Measurements from ENCODE around the gene MIPEP.

Gene MIPEP

DNA sequence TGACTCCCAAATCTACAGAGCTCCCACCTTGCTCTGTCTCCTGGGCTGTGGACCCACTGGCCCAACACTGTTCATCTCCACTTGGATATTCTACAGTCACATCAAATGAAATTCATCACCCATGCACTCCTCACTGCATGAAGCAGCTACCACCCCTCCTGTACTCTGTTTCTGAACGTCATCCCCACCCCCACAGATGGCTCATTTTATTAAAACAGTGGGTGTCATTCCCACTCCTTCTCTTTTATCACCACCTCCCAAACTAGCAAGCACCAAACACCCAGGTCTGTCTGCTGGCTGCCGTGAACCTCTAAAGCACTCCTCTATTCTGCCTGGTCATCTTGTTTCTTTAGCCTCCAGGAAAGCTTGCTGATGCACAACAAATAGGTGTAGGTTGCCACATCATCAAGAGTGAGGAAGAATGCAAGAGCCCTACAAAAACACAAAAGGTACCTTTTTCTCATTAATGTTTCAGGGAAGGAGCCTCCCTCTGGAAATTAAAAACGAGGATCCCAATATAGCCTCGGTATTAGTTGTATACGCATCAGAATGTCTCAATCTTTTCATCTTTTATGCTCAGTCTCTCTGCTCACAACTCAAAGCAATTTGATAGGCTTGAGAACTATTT, 91.8 kb downstream of the MIPEP start:
- TF ChIP-seq CTCF (IDR thresholded peaks at IDR 0.05) = no peak

- no peak for TF ChIP-seq CTCF (IDR thresholded peaks at IDR 0.05)
Measured at GRCh38 chr13:23796551-23796950, 92.6 kb downstream of the MIPEP start.

- TF ChIP-seq CTCF (IDR thresholded peaks at IDR 0.05) = no peak
Measured at GRCh38 chr13:23794267-23795161, 94.7 kb downstream of the MIPEP start.

DNA sequence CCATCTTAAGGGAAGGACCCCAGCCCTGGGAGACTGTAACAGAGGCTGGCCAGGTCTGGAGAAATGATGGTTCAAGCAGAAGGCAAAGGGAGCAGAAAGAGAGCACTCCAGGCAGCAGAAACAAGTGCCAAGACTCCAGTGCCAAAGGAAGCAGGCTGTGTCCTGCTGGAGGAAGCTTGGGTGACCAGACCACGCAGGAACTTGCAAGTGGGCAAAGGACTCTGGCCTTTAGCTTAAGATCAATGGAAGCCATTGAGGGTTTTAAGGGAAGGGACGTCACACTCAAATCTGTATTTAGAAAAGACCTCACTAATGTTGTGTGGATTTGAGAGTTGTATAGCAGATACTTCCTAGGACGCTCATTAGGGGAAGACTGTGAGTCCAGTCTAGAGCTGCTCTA, 95.5 kb downstream of the MIPEP start:
- no peak for TF ChIP-seq CTCF (IDR thresholded peaks at IDR 0.05)

DNA sequence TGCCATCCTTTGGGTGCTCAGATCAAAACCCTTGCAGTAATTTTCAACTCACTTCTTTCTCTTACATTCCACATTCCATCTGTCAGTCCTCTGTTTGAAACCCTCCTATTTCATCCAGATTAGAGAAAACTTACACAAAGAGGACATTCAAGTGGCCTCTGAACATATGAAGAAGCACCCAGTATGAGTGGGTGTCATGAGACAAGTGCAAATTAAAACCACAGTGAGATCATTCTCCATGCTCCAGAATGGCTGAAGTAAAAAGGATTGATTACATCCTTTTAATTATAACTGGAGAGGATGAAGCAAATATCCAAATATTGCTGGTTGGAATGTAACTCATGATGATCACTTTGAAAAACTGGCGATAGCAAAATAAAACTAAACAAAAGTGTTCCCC, 96.5 kb downstream of the MIPEP start:
- no peak for TF ChIP-seq CTCF (IDR thresholded peaks at IDR 0.05)

- no peak for TF ChIP-seq CTCF (IDR thresholded peaks at IDR 0.05)
Measured at GRCh38 chr13:23790577-23791170, 98.5 kb downstream of the MIPEP start.

GRCh38 chr13:23789576-23790346, 99.4 kb downstream of the MIPEP start:
- no peak for TF ChIP-seq CTCF (IDR thresholded peaks at IDR 0.05)

Measured in LNCAP (cell line).